CD1c-positive myeloid dendritic cell (primary cell): ENCODE results near the gene MKLN1.
A peak's percentile ranks its signal among the peaks of the same experiment; 100 is the strongest.
"Not testable (repeated sequence)": the region's sequence is repeated elsewhere in the genome, so short reads cannot be mapped to it uniquely, and the experiment has no call there.

ENCODE experiments used
- DNase-seq: peaks from one replicate; pipeline ENCODE4 v3.0.0-alpha.2; 2016; ENCODE audit errors: extremely low spot score

MKLN1 gene

GRCh38 chr7:131501422-131501821 is 173.7 kb downstream of the MKLN1 start:
- DNase-seq: peak; percentile 7

DNA sequence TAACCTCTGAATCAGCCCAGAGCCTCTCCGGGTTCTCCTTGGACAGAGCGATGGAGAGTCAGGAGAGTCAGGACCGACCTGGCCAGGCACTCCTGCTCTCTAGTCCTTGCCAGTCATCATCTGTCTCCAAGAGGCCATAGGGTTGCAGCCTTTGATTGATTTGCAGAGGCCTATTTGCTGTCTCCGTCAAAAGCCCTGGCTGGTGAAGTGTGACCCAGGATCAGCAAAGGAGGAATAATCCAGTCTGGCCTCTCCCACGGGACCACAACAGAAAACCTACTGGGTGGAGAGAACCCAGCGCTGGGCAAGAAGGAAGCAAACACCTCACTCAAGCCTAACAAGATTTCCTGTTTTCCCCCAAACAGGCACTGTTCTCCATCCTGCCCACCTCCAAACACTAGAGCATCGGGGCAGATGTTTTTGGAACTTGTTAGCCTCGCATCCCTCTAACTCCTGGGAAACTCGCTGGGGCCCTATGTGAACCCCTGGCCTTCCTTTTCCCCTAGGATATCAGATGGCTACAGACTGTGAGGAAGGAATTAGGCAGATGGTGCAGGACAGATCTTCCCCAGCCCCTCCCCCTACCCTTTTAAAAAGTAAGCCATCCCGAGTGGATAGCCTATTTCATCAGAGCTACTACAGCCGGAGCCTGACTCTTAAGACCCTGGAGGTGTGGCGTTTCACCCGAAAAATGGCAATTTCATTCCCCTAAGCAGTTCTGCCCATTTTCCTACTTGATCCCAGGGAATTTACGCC is 174.4 kb downstream of the MKLN1 start:
- no peak for DNase-seq

DNA sequence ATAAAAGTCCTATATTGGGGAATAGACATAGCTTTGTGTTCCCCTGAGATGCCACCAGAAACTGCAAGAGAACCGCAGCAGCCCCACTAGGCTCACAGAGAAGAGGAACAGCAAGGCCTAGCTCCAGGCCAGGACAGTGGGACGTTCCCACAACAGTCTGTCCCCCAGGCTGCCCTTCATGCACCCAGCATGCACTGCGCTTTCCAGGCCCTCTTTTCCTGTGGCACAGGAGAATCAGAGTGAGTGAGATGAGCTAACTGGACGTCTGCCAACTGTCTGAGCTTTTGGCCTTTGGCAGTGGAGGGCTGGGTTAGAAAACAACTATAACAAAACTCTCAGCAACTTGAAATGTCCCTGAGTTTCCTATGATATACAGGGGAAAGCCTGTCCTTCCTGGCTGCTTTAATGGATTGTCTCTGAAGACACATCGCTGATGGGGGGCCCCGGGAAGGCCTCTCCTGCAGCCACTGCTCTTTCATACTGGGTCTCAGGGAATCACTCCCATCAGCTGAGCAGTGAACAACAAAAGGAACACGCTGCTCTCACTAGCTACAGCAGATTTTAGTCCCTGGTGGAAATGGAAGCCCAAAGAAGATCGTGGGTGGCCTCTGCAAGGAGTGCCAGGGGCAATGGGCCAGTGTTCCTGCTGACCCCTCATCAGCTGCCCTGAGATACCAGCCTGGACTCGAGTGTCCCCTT is 175.3 kb downstream of the MKLN1 start:
- no peak for DNase-seq

GRCh38 chr7:131503639-131504038 is 176.0 kb downstream of the MKLN1 start:
- DNase-seq: no peak

DNA sequence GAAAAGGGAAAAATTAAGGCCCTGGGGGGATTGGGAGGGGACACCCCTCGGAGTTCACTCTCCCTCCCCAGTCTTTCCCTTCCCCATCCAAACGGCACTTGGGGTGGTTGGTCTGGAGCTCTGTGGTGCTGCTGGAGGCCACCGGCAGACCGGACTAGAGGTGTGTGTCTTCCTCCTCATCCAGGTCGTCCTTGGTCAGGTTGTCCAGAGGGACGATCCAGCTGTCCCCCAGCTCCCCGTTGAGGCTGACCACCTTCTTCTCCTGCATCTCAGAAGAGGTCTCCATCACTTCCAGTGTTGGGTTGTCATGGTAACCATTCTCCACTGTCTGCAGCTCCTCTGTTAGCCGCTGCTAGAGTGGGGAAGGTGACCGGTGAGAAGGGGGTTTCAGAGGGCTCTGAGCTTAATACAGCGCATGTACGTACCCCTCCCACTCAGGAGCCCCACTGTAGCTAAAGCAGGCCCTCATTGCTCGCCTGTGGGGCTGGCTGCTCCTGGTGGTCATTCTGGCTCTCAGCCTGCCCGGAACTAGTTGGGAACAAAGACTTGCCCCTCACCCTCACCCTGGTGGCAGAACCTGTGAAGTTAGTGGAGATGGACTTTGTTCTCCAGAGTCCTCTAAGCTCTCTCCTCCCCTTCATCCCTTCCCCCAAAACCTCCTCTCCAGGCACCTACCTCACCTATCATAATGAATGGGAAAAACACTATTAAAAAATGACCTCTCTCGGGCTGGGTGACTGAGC is 176.7 kb downstream of the MKLN1 start:
- DNase-seq: no peak

DNA sequence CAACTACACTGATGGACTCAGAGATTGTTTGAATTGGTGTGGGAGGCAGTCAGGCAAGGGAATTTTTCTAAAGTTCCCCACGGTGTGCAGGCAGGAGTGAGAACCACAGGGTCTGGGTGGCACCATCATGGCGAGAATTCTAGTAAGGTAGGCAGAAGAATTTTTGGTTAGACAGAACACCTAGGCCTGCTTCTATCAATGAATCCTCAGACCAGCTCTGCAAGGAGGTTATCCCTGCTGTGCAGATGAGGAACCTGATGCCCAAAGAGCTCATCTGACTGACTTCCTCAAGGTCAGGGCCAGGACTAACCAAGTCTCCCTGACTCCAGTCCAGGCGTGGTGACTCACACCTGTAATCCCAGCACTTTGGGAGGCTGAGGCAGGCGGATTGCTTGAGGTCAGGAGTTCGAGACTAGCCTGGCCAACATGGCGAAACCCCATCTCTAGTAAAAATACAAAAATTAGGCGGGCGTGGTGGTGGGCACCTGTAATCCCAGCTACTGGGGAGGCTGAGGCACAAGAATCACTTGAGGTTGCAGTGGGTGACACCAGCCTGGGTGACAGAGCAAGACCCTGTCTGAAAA is 177.5 kb downstream of the MKLN1 start:
- DNase-seq: not testable (repeated sequence)

GRCh38 chr7:131505636-131506557 is 178.2 kb downstream of the MKLN1 start:
- DNase-seq: no peak

- DNase-seq: no peak
Measured at GRCh38 chr7:131506597-131506996, 178.9 kb downstream of the MKLN1 start.

DNA sequence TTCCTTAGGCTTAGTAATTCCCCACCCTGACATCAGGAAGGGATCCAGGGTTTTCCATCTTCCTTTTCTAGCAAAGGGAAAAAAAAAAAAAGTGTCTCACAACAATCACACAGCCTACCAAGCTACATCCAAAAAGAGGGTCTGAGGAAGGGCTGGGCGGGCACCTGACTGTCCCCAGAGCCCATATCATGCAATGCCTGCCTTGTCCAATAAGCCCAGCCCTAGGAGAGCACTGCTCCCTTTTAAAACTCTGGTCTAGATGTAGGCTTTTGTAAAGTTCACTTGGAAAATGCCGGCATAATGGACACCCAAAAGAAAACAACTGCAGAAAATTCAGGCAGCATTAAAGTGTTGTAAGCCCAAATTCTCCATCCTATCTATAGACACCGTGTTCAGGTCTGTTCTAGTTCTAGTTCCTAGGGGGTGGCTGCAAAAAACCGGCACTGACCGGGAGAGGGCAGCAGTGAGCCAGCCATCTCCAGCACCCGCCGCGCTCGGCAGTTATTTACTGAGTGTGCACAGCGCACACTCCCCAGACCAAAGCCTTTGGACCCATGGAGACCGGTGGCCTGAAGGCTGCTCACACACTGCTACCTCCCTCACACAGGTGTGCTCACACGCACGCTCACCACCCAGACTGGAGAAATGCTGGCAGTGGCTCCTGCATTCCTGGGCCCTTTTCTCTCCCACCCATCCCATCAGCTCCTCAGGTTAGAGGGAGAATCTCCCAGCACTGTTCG is 180.1 kb downstream of the MKLN1 start:
- peak; percentile 68 for DNase-seq

GRCh38 chr7:131508754-131509486 is 181.2 kb downstream of the MKLN1 start:
- DNase-seq: no peak

- no peak for DNase-seq
Measured at GRCh38 chr7:131509781-131510180, 182.1 kb downstream of the MKLN1 start.

DNA sequence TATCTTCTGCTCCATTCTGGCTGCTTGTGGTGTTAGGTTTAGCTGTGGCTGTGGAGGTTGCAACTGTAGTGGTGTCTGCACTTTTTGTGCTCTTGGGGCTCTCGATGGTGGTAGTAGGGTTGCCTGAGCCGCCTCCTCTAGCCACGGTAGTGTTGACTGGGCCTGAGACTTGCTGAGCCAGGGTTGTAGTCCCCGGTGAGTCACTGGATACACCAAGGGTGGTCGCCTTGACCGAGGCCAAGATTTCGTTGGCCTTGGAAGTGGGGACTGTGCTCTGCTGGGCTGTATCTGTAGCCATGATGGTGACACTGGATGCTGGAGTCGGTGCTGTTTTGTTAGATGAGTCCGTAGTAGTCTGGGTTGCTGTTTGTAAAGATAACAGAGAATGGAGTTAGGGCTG is 183.4 kb downstream of the MKLN1 start:
- no peak for DNase-seq

GRCh38 chr7:131511774-131512535 is 184.3 kb downstream of the MKLN1 start:
- no peak for DNase-seq

- DNase-seq: peak; percentile 83
Measured at GRCh38 chr7:131513245-131514061, 185.8 kb downstream of the MKLN1 start.

GRCh38 chr7:131515471-131515870 is 187.8 kb downstream of the MKLN1 start:
- DNase-seq: not testable (repeated sequence)

GRCh38 chr7:131517218-131517923 is 189.7 kb downstream of the MKLN1 start:
- no peak for DNase-seq

DNA sequence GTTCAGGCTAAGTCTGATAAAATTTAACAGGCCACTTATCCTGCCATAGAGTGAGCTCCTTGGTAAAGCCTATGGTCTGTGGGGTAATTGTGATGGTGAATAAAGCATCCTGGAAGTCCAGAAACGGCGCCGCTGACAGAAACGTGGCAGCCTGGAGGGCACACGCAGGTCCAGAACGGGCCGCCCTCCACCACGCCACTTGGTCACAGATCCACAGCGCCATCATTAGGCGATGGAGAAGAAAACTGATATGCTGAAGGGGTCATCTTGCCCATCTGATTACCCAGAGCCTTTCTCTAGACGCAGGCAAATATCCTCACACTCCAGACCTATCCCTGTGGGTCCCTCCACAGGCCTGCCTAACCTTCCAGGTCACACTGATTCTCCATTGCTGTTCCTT is 190.9 kb downstream of the MKLN1 start:
- no peak for DNase-seq
